Activated CD4-positive, alpha-beta memory T cell treated with anti-CD3 and anti-CD28 coated beads for 36 hours (primary cell): ENCODE measurements around the gene C1orf159. TPM values are rescaled to one million over a fixed set of nuclear protein-coding genes. Genes with fewer than 3 reads are reported as not detected.

ENCODE experiments used
- CTCF ChIA-PET: fragments of 350-600 bp; sonication (Branson Sonifier 250); formaldehyde crosslinking; loops from one replicate; lab custom pipeline; 2021; ENCODE audit warnings: antibody characterized with exemption, inconsistent platforms; lab: Charles Lee
- POLR2A ChIA-PET: fragments of 350-600 bp; sonication (Branson Sonifier 250); formaldehyde crosslinking; loops from one replicate; lab custom pipeline; 2021; ENCODE audit warnings: antibody characterized with exemption; lab: Charles Lee
- DNase-seq: peaks from one replicate; pipeline ENCODE4 v3.0.0-alpha.2; 2020
- H3K27ac Mint-ChIP-seq: one replicate; pipeline ENCODE4 v1.8.0; 2021; ENCODE audit warnings: mixed read lengths
- H3K27me3 Mint-ChIP-seq: one replicate; pipeline ENCODE4 v1.8.0; 2021; ENCODE audit warnings: mixed read lengths
- H3K36me3 Mint-ChIP-seq: one replicate; pipeline ENCODE4 v1.8.0; 2021; ENCODE audit warnings: mixed read lengths
- H3K4me1 Mint-ChIP-seq: one replicate; pipeline ENCODE4 v1.8.0; 2021; ENCODE audit warnings: low read depth, mixed read lengths
- H3K4me3 Mint-ChIP-seq: one replicate; pipeline ENCODE4 v1.8.0; 2021; ENCODE audit warnings: mild to moderate bottlenecking, mixed read lengths
- H3K9me3 Mint-ChIP-seq: one replicate; pipeline ENCODE4 v1.8.0; 2021; ENCODE audit warnings: mixed read lengths
- intact Hi-C: fragments of 100-400 bp; cut with micrococcal nuclease; formaldehyde crosslinking; loops from one replicate; pipeline ENCODE4 v1.15.1; 2023
- total RNA-seq, 2 experiments: library from RNA; stranded (reverse); gene quantifications; one replicate each; pipeline ENCODE4 v1.2.3, GENCODE V29; 2021

Gene C1orf159
- total RNA-seq, 2 experiments from 2014 or later = 19.5 to 20.5 TPM

- ChIA-PET POLR2A (no interaction called here), CTCF (interaction anchor here (1.1 kb wide), 1 partner anchor 11 kb away, joined by 3 read pairs; no protein-coding TSS in a partner anchor)
- Mint-ChIP-seq H3K9me3 (no peaks in the 10 kb centered on the region), H3K4me3 (no peak overlapping the region), H3K27ac (no peak overlapping the region), H3K27me3 (peaks cover 10% of the 10 kb centered on the region), H3K4me1 (peaks cover 6% of the 10 kb centered on the region), H3K36me3 (no peaks in the 10 kb centered on the region)
- DNase-seq = no peak
- intact Hi-C loops = no loop called here
These were observed 40.5 kb downstream of the C1orf159 start for GRCh38 chr1:1075148-1075935.

GRCh38 chr1:1074631-1075147 lies 41.2 kb downstream of the C1orf159 start:
- H3K4me3 Mint-ChIP-seq = no peak overlapping the region
- CTCF ChIA-PET = no interaction called here
- peaks cover 12% of the 10 kb centered on the region for H3K27me3 Mint-ChIP-seq
- H3K27ac Mint-ChIP-seq = no peak overlapping the region
- intact Hi-C loops = no loop called here
- no peaks in the 10 kb centered on the region for H3K9me3 Mint-ChIP-seq
- peaks cover 5% of the 10 kb centered on the region for H3K4me1 Mint-ChIP-seq
- H3K36me3 Mint-ChIP-seq = no peaks in the 10 kb centered on the region
- POLR2A ChIA-PET = no interaction called here
- no peak for DNase-seq

- Mint-ChIP-seq H3K27ac (no peak within 1 kb of the TSS), H3K9me3 (no peaks in the 10 kb centered on the region), H3K27me3 (peaks cover 11% of the 10 kb centered on the region), H3K4me3 (no peak within 1 kb of the TSS), H3K4me1 (peaks cover 1% of the 10 kb centered on the region), H3K36me3 (no peaks in the 10 kb centered on the region)
- DNase-seq = no peak
- POLR2A ChIA-PET = no interaction called here
- CTCF ChIA-PET = no interaction called here
- intact Hi-C loops = no loop called here
These were observed 41.9 kb downstream of the C1orf159 start, which contains the start of gene RNF223 for GRCh38 chr1:1073743-1074587. Gene RNF223, minus strand, starts transcription at chr1:1074306. Its CDS starts 1,740 bp downstream, at chr1:1072566.

- POLR2A ChIA-PET = no interaction called here
- CTCF ChIA-PET = interaction anchor here (1.5 kb wide), 1 partner anchor 10 kb away, joined by 4 read pairs; no protein-coding TSS in a partner anchor
- intact Hi-C loops = no loop called here
These were observed 42.8 kb downstream of the C1orf159 start for GRCh38 chr1:1072849-1073742.

GRCh38 chr1:1072299-1072848 lies 43.5 kb downstream of the C1orf159 start:
- Mint-ChIP-seq H3K27ac (no peak overlapping the region), H3K4me1 (peaks cover 6% of the 10 kb centered on the region), H3K27me3 (peaks cover 11% of the 10 kb centered on the region), H3K4me3 (no peak overlapping the region), H3K9me3 (no peaks in the 10 kb centered on the region), H3K36me3 (no peaks in the 10 kb centered on the region)
- DNase-seq = no peak
- intact Hi-C loops = no loop called here
- CTCF ChIA-PET = interaction anchor here (1.5 kb wide), 1 partner anchor 9 kb away, joined by 4 read pairs; no protein-coding TSS in a partner anchor
- POLR2A ChIA-PET = no interaction called here

More at GRCh38 chr1:1072849-1073742, 42.8 kb downstream of the C1orf159 start:
- Mint-ChIP-seq H3K36me3 (no peaks in the 10 kb centered on the region), H3K27me3 (peaks cover 11% of the 10 kb centered on the region), H3K4me3 (no peak overlapping the region), H3K9me3 (no peaks in the 10 kb centered on the region), H3K4me1 (peaks cover 5% of the 10 kb centered on the region), H3K27ac (no peak overlapping the region)
- DNase-seq = no peak

- no peak for DNase-seq
- Mint-ChIP-seq H3K9me3 (no peaks in the 10 kb centered on the region), H3K27me3 (peaks cover 11% of the 10 kb centered on the region), H3K4me3 (no peak overlapping the region), H3K27ac (no peak overlapping the region), H3K36me3 (no peaks in the 10 kb centered on the region), H3K4me1 (peaks cover 6% of the 10 kb centered on the region)
- intact Hi-C loops = no loop called here
- ChIA-PET POLR2A (no interaction called here), CTCF (interaction anchor here (1.5 kb wide), 1 partner anchor 8 kb away, joined by 4 read pairs; no protein-coding TSS in a partner anchor)
These were observed 44.2 kb downstream of the C1orf159 start for GRCh38 chr1:1071486-1072298.

GRCh38 chr1:1069711-1070676 lies 45.9 kb downstream of the C1orf159 start:
- DNase-seq = peak; percentile 36
- Mint-ChIP-seq H3K27me3 (peaks cover 11% of the 10 kb centered on the region), H3K9me3 (no peaks in the 10 kb centered on the region), H3K4me3 (no peak overlapping the region), H3K36me3 (no peaks in the 10 kb centered on the region), H3K27ac (no peak overlapping the region), H3K4me1 (peaks cover 19% of the 10 kb centered on the region)
- CTCF ChIA-PET = interaction anchor here (1.2 to 1.4 kb wide), 2 partner anchors 37 to 47 kb away, joined by 3 read pairs; no protein-coding TSS in a partner anchor
- POLR2A ChIA-PET = interaction anchor here (1.4 kb wide), 1 partner anchor 56 kb away, joined by 3 read pairs; the partner anchor contains the start of gene ISG15
- intact Hi-C loops = loop anchor here (10.0 kb wide), 1 partner anchor 105 kb away; the partner anchor contains the start of genes KLHL17 and PLEKHN1

GRCh38 chr1:1069056-1069710 lies 46.7 kb downstream of the C1orf159 start:
- intact Hi-C loops = loop anchor here (10.0 kb wide), 1 partner anchor 104 kb away; the partner anchor contains the start of genes KLHL17 and PLEKHN1
- Mint-ChIP-seq H3K36me3 (no peaks in the 10 kb centered on the region), H3K27me3 (peaks cover 5% of the 10 kb centered on the region), H3K4me1 (peaks cover 22% of the 10 kb centered on the region), H3K9me3 (no peaks in the 10 kb centered on the region), H3K27ac (peak overlapping the region; percentile 56), H3K4me3 (peak overlapping the region; percentile 77)
- ChIA-PET POLR2A (interaction anchor here (1.4 kb wide), 1 partner anchor 55 kb away, joined by 3 read pairs; the partner anchor contains the start of gene ISG15), CTCF (interaction anchor here (1.2 to 1.4 kb wide), 2 partner anchors 36 to 47 kb away, joined by 3 read pairs; no protein-coding TSS in a partner anchor)
- DNase-seq = peak; percentile 92

- Mint-ChIP-seq H3K4me1 (peaks cover 25% of the 10 kb centered on the region), H3K9me3 (no peaks in the 10 kb centered on the region), H3K27me3 (peaks cover 5% of the 10 kb centered on the region), H3K27ac (no peak overlapping the region), H3K4me3 (peak overlapping the region; percentile 77), H3K36me3 (no peaks in the 10 kb centered on the region)
- no peak for DNase-seq
- intact Hi-C loops = loop anchor here (10.0 kb wide), 1 partner anchor 104 kb away; the partner anchor contains the start of genes KLHL17 and PLEKHN1
- ChIA-PET POLR2A (interaction anchor here (1.4 kb wide), 1 partner anchor 55 kb away, joined by 3 read pairs; the partner anchor contains the start of gene ISG15), CTCF (interaction anchor here (0.8 to 1.4 kb wide), 2 partner anchors 48 to 85 kb away, joined by 3 read pairs; no protein-coding TSS in a partner anchor)
These were observed 47.3 kb downstream of the C1orf159 start for GRCh38 chr1:1068517-1069055.
